Measurements from ENCODE around the gene TMED6. TPM values are rescaled to one million over a fixed set of nuclear protein-coding genes. Genes with fewer than 3 reads are reported as not detected.

Gene TMED6
- polyA plus RNA-seq, 3 donors: 0.29 TPM; not detected in 2

GRCh38 chr16:69395859-69396186 lies 44.2 kb upstream of the TMED6 start:
- Histone ChIP-seq H3K27me3 (ENCODE audit: control insufficient read depth in 2 of 2, insufficient read depth in 2 of 2, low read length in 2 of 2) (peaks cover 14 to 30% of the 10 kb centered on the region in 2 donors), H2AFZ (ENCODE audit: insufficient read depth, low read depth, low read length, poor library complexity, severe bottlenecking) (no peak overlapping the region), H3K9ac (ENCODE audit: insufficient read depth, low read length, poor library complexity, severe bottlenecking) (no peak overlapping the region), H3K36me3 (replicated peaks in 1 of 2; ENCODE audit: control insufficient read depth in 1 of 2, insufficient read depth in 2 of 2, low read length in 2 of 2) (no peaks in the 10 kb centered on the region), H3K4me2 (replicated peaks; ENCODE audit: extremely low read depth, low read length, poor library complexity, severe bottlenecking) (no peak overlapping the region), H3K9me3 (replicated peaks in 1 of 2; ENCODE audit: control insufficient read depth in 1 of 2, insufficient read depth in 1 of 2, low read length in 2 of 2) (no peaks in the 10 kb centered on the region), H3K27ac (ENCODE audit: low read depth in 1 of 2, low read length in 2 of 2) (no peak overlapping the region), H4K20me1 (ENCODE audit: insufficient read depth, low read length) (no peaks in the 10 kb centered on the region), H3K79me2 (ENCODE audit: insufficient read depth, low read length) (no peaks in the 10 kb centered on the region), H3K4me1 (ENCODE audit: control insufficient read depth in 1 of 2, insufficient read depth in 2 of 2, low read length in 2 of 2) (peaks cover 22 to 25% of the 10 kb centered on the region in 2 donors), H3K4me3 (replicated peaks in 1 of 3; ENCODE audit: low read depth in 2 of 3, low read length in 3 of 3) (no peak overlapping the region)
- peaks cover 28 to 41% (median 34%) of the 10 kb centered on the region in 3 donors for H3K27me3 Mint-ChIP-seq (ENCODE audit: low read depth in 3 of 3)
- H3K4me3 Mint-ChIP-seq: no peak overlapping the region
- peak; percentile 85 for TF ChIP-seq CTCF (IDR thresholded peaks at IDR 0.05)
- no peaks in the 10 kb centered on the region for H3K36me3 Mint-ChIP-seq
- H3K27ac Mint-ChIP-seq: peak overlapping the region in 2 of 7 donors; percentile 59 to 76
- H3K9me3 Mint-ChIP-seq: peaks cover 0 to 8% (median 0%) of the 10 kb centered on the region in 7 donors
- H3K4me1 Mint-ChIP-seq: peaks cover 22% of the 10 kb centered on the region
- intact Hi-C loops (cut with micrococcal nuclease): loop anchor here (5.0 to 10.0 kb wide), 3 partner anchors 169 to 359 kb away; partner anchors contain the start of genes NFAT5 (in 2 of the 2) and NOB1 (in 1 of the 2)
- no peak for DNase-seq

- no peaks in the 10 kb centered on the region for H4K20me1 ChIP-seq (ENCODE audit: insufficient read depth, low read length)
- peaks cover 22 to 25% of the 10 kb centered on the region in 2 donors for H3K4me1 ChIP-seq (ENCODE audit: control insufficient read depth in 1 of 2, insufficient read depth in 2 of 2, low read length in 2 of 2)
- Mint-ChIP-seq H3K4me3 (no peak overlapping the region), H3K36me3 (no peaks in the 10 kb centered on the region), H3K27me3 (ENCODE audit: low read depth in 3 of 3) (peaks cover 24 to 30% (median 28%) of the 10 kb centered on the region in 3 donors), H3K4me1 (peaks cover 22% of the 10 kb centered on the region), H3K27ac (no peak overlapping the region), H3K9me3 (peaks cover 0 to 8% (median 0%) of the 10 kb centered on the region in 7 donors)
- no peak overlapping the region for H3K9ac ChIP-seq (ENCODE audit: insufficient read depth, low read length, poor library complexity, severe bottlenecking)
- no peak for TF ChIP-seq CTCF (IDR thresholded peaks at IDR 0.05)
- no peak overlapping the region for H2AFZ ChIP-seq (ENCODE audit: insufficient read depth, low read depth, low read length, poor library complexity, severe bottlenecking)
- no peak overlapping the region for H3K4me3 ChIP-seq (replicated peaks in 1 of 3; ENCODE audit: low read depth in 2 of 3, low read length in 3 of 3)
- no peak for DNase-seq
- intact Hi-C loops (cut with micrococcal nuclease): loop anchor here (10.0 kb wide), 2 partner anchors 171 to 361 kb away; partner anchors contain the start of genes NFAT5 (in 1 of the 2) and NOB1 (in 1 of the 2)
- no peak overlapping the region for H3K4me2 ChIP-seq (replicated peaks; ENCODE audit: extremely low read depth, low read length, poor library complexity, severe bottlenecking)
- H3K9me3 ChIP-seq (replicated peaks in 1 of 2; ENCODE audit: control insufficient read depth in 1 of 2, insufficient read depth in 1 of 2, low read length in 2 of 2): no peaks in the 10 kb centered on the region
- H3K27ac ChIP-seq (ENCODE audit: low read depth in 1 of 2, low read length in 2 of 2): no peak overlapping the region
- no peaks in the 10 kb centered on the region for H3K36me3 ChIP-seq (replicated peaks in 1 of 2; ENCODE audit: control insufficient read depth in 1 of 2, insufficient read depth in 2 of 2, low read length in 2 of 2)
- WGBS (ENCODE audit: insufficient coverage): 91% methylated on average over 4 of the region's 10 CpGs
- H3K27me3 ChIP-seq (ENCODE audit: control insufficient read depth in 2 of 2, insufficient read depth in 2 of 2, low read length in 2 of 2): peaks cover 10 to 17% of the 10 kb centered on the region in 2 donors
- no peaks in the 10 kb centered on the region for H3K79me2 ChIP-seq (ENCODE audit: insufficient read depth, low read length)
Measured at GRCh38 chr16:69393898-69394849, 42.6 kb upstream of the TMED6 start.
